Nephron progenitor cell (in vitro differentiated cells): ENCODE results near the gene RPAP3.
"Not testable (repeated sequence)": the region's sequence is repeated elsewhere in the genome, so short reads cannot be mapped to it uniquely, and the experiment has no call there.

Experiments used
- DNase-seq: peaks from one replicate; pipeline ENCODE4 v3.0.0; 2021
- H3K27ac Mint-ChIP-seq: 2 replicates; pipeline ENCODE4 v1.8.0; 2021; ENCODE audit warnings: mild to moderate bottlenecking, moderate library complexity, mixed read lengths
- H3K27me3 Mint-ChIP-seq: 2 replicates; pipeline ENCODE4 v1.8.0; 2021; ENCODE audit warnings: mild to moderate bottlenecking, low read depth, mixed read lengths; ENCODE audit not compliant: poor library complexity
- H3K36me3 Mint-ChIP-seq: 2 replicates; pipeline ENCODE4 v1.8.0; 2021; ENCODE audit warnings: low read depth, mixed read lengths
- H3K4me1 Mint-ChIP-seq: 2 replicates; pipeline ENCODE4 v1.8.0; 2021; ENCODE audit warnings: mixed read lengths
- H3K4me3 Mint-ChIP-seq: 2 replicates; pipeline ENCODE4 v1.8.0; 2021; ENCODE audit warnings: mild to moderate bottlenecking, moderate library complexity, mixed read lengths
- H3K9me3 Mint-ChIP-seq: 2 replicates; pipeline ENCODE4 v1.8.0; 2021; ENCODE audit warnings: mild to moderate bottlenecking, moderate library complexity, mixed read lengths
- CTCF ChIP-seq: fragments of 200-600 bp; sonication (generic); IDR thresholded peaks from 2 replicates; pipeline ENCODE4 v1.5.0; 2021; ENCODE audit warnings: antibody characterized with exemption

RPAP3 gene

GRCh38 chr12:47686645-47687240 is 19.1 kb downstream of the RPAP3 start:
- no peaks in the 10 kb centered on the region for H3K27me3 Mint-ChIP-seq
- H3K4me3 Mint-ChIP-seq = no peak overlapping the region
- no peaks in the 10 kb centered on the region for H3K4me1 Mint-ChIP-seq
- H3K27ac Mint-ChIP-seq = no peak overlapping the region
- DNase-seq = no peak
- H3K9me3 Mint-ChIP-seq = peaks cover under 1% of the 10 kb centered on the region
- TF ChIP-seq CTCF = peak; percentile 46
- H3K36me3 Mint-ChIP-seq = peaks cover 39% of the 10 kb centered on the region

GRCh38 chr12:47679785-47680184 is 26.0 kb downstream of the RPAP3 start:
- no peak for TF ChIP-seq CTCF
- no peak overlapping the region for H3K27ac Mint-ChIP-seq
- DNase-seq = no peak
- no peak overlapping the region for H3K4me3 Mint-ChIP-seq
- no peaks in the 10 kb centered on the region for H3K4me1 Mint-ChIP-seq
- peaks cover 26% of the 10 kb centered on the region for H3K9me3 Mint-ChIP-seq
- H3K27me3 Mint-ChIP-seq = no peaks in the 10 kb centered on the region
- peaks cover 80% of the 10 kb centered on the region for H3K36me3 Mint-ChIP-seq

GRCh38 chr12:47672068-47672467 is 33.8 kb downstream of the RPAP3 start:
- H3K9me3 Mint-ChIP-seq = peaks cover 8% of the 10 kb centered on the region
- H3K27me3 Mint-ChIP-seq = no peaks in the 10 kb centered on the region
- H3K4me1 Mint-ChIP-seq = no peaks in the 10 kb centered on the region

GRCh38 chr12:47667935-47668334 is 37.9 kb downstream of the RPAP3 start:
- not testable (repeated sequence) for DNase-seq, H3K27ac Mint-ChIP-seq, H3K4me3 Mint-ChIP-seq, H3K4me1 Mint-ChIP-seq, H3K9me3 Mint-ChIP-seq, H3K27me3 Mint-ChIP-seq
- H3K36me3 Mint-ChIP-seq = peaks cover 63% of the 10 kb centered on the region

More at GRCh38 chr12:47672068-47672467, 33.8 kb downstream of the RPAP3 start:
- TF ChIP-seq CTCF = no peak
- Mint-ChIP-seq H3K36me3 (peaks cover 68% of the 10 kb centered on the region), H3K27ac (peak overlapping the region; percentile 9), H3K4me3 (no peak overlapping the region)
- no peak for DNase-seq

- Mint-ChIP-seq H3K4me3 (no peak overlapping the region), H3K4me1 (peaks cover 5% of the 10 kb centered on the region), H3K27ac (no peak overlapping the region), H3K27me3 (no peaks in the 10 kb centered on the region), H3K36me3 (peaks cover 16% of the 10 kb centered on the region), H3K9me3 (no peaks in the 10 kb centered on the region)
- no peak for DNase-seq
- no peak for TF ChIP-seq CTCF
Observed at GRCh38 chr12:47652521-47653234, 53.2 kb downstream of the RPAP3 start.

GRCh38 chr12:47651368-47652254 is 54.2 kb downstream of the RPAP3 start:
- no peak overlapping the region for H3K27ac Mint-ChIP-seq

More at GRCh38 chr12:47651368-47652254, 54.2 kb downstream of the RPAP3 start:
- DNase-seq = peak; percentile 35
- Mint-ChIP-seq H3K4me1 (peaks cover 5% of the 10 kb centered on the region), H3K4me3 (no peak overlapping the region), H3K9me3 (no peaks in the 10 kb centered on the region), H3K36me3 (peaks cover 26% of the 10 kb centered on the region), H3K27me3 (no peaks in the 10 kb centered on the region)
- peak; percentile 59 for TF ChIP-seq CTCF
